Smooth muscle cell (in vitro differentiated cells): ENCODE data around the gene C10orf90. TPM values are rescaled to one million over a fixed set of nuclear protein-coding genes. Genes with fewer than 3 reads are reported as not detected.

Source experiments
- DNase-seq: peaks from one replicate; lab custom pipeline; 2025; ENCODE audit not compliant: unreplicated experiment; lab: John Stamatoyannopoulos, UW
- H2AFZ ChIP-seq: fragments of 200-600 bp; sonication (generic); 2 replicates; pipeline ENCODE4 v1.6.0; 2016; ENCODE audit warnings: antibody characterized with exemption, low read depth, mild to moderate bottlenecking
- H3F3A ChIP-seq: fragments of 200-600 bp; sonication (generic); 2 replicates; pipeline ENCODE4 v1.6.0; 2017; ENCODE audit warnings: antibody characterized with exemption, low read depth
- H3K27ac ChIP-seq: fragments of 200-600 bp; sonication (generic); 2 replicates; pipeline ENCODE4 v1.5.1; 2016; ENCODE audit warnings: low read depth, mild to moderate bottlenecking
- H3K27me3 ChIP-seq: fragments of 200-600 bp; sonication (generic); 2 replicates; pipeline ENCODE4 v1.6.1; 2016; ENCODE audit warnings: low read depth, mild to moderate bottlenecking
- H3K36me3 ChIP-seq: fragments of 200-600 bp; sonication (generic); 2 replicates; pipeline ENCODE4 v1.5.1; 2016; ENCODE audit warnings: low read depth
- H3K4me1 ChIP-seq: fragments of 200-600 bp; sonication (generic); 2 replicates; pipeline ENCODE4 v1.5.1; 2016; ENCODE audit warnings: low read depth
- H3K4me2 ChIP-seq: fragments of 200-600 bp; sonication (generic); 2 replicates; pipeline ENCODE4 v1.6.0; 2016; ENCODE audit warnings: mild to moderate bottlenecking
- H3K4me3 ChIP-seq: fragments of 200-600 bp; sonication (generic); 2 replicates; pipeline ENCODE4 v1.5.1; 2016; ENCODE audit warnings: mild to moderate bottlenecking
- H3K79me2 ChIP-seq: fragments of 200-600 bp; sonication (generic); 2 replicates; pipeline ENCODE4 v1.6.0; 2016; ENCODE audit warnings: low read depth, mild to moderate bottlenecking
- H3K9ac ChIP-seq: fragments of 200-600 bp; sonication (generic); 2 replicates; pipeline ENCODE4 v1.6.0; 2016; ENCODE audit warnings: low read depth
- H3K9me3 ChIP-seq: fragments of 200-600 bp; sonication (generic); replicated peaks from 2 replicates; pipeline ENCODE4 v1.5.1; 2016; ENCODE audit warnings: low read depth
- H4K20me1 ChIP-seq: fragments of 200-600 bp; sonication (generic); 2 replicates; pipeline ENCODE4 v1.6.0; 2016; ENCODE audit warnings: low read depth
- WGBS: methylation state at CpG from one replicate; pipeline ENCODE4 v1.1.7; 2016; ENCODE audit warnings: low lambda C conversion rate; 5-methylcytosine and 5-hydroxymethylcytosine counted together
- polyA plus RNA-seq: library from polyadenylated mRNA; unstranded; fragments of >200 nt; fragmentation: Nextera tagmentation; extraction: Ambion mirVana; gene quantifications from 2 replicates; pipeline ENCODE4 v1.2.1, GENCODE V29; 2016
- total RNA-seq: library from RNA; depleted of rRNA; stranded (reverse); fragments of >200 nt; gene quantifications from 2 replicates; pipeline ENCODE4 v1.2.3, GENCODE V29; 2014
- TF ChIP-seq, protein P1 (sequence below): fragments of 200-600 bp; sonication (generic); IDR thresholded peaks from 2 replicates; pipeline ENCODE4 v1.5.1; 2017; ENCODE audit warnings: borderline replicate concordance, mild to moderate bottlenecking, antibody characterized with exemption; ENCODE audit not compliant: insufficient read depth, poor library complexity, severe bottlenecking

C10orf90 gene
- total and polyA plus RNA-seq, 2 experiments from 2014 or later: 0.10 to 1.8 TPM

DNA sequence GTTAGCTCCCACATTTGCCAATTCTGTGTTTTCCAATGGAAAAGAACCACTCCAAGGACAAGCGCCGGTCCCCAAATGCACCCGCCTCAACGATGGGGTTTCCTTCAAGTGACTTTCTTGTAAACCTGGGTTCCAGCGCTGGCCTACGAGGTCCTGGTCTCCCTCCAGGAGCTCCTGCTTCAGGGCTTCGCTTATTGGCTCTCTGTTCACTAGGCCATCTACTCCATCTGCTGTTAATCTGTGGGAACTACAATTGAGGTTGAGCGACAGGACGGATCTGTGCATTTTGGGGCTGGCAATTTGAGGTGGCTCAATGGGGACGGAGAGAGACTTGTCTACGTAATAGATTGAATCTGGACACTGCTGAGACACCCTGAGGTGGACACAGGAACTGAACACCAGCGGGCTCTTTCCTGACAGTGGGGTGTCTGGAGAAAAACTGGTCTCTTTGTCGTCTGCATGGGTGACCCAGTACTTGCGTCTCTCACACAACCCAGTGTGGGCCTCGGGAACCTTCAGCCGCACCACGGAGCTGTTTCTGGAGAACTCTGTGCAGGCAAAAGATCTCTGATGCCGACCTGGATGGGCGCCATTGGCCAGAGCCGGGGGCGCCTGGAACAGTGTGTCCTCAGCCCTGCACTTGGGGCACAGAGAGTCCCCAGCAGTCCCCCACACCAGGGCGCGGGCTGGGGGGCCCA lies 166.3 kb downstream of the C10orf90 start:
- H3K4me3 ChIP-seq: no peak overlapping the region
- no peak overlapping the region for H3K27ac ChIP-seq
- no peaks in the 10 kb centered on the region for H3K4me1 ChIP-seq
- no peak for DNase-seq
- H3K9me3 ChIP-seq: no peaks in the 10 kb centered on the region
- H3K27me3 ChIP-seq: no peaks in the 10 kb centered on the region
- no peaks in the 10 kb centered on the region for H3K36me3 ChIP-seq
- H4K20me1 ChIP-seq: no peaks in the 10 kb centered on the region
- no peak overlapping the region for H3K9ac ChIP-seq
- TF ChIP-seq, protein P1, sequence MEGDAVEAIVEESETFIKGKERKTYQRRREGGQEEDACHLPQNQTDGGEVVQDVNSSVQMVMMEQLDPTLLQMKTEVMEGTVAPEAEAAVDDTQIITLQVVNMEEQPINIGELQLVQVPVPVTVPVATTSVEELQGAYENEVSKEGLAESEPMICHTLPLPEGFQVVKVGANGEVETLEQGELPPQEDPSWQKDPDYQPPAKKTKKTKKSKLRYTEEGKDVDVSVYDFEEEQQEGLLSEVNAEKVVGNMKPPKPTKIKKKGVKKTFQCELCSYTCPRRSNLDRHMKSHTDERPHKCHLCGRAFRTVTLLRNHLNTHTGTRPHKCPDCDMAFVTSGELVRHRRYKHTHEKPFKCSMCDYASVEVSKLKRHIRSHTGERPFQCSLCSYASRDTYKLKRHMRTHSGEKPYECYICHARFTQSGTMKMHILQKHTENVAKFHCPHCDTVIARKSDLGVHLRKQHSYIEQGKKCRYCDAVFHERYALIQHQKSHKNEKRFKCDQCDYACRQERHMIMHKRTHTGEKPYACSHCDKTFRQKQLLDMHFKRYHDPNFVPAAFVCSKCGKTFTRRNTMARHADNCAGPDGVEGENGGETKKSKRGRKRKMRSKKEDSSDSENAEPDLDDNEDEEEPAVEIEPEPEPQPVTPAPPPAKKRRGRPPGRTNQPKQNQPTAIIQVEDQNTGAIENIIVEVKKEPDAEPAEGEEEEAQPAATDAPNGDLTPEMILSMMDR: peak; percentile 79
- no peak overlapping the region for H2AFZ ChIP-seq
- no peaks in the 10 kb centered on the region for H3F3A ChIP-seq
- WGBS: 60% methylated on average over 23 of the region's 23 CpGs
- no peaks in the 10 kb centered on the region for H3K79me2 ChIP-seq
- no peak overlapping the region for H3K4me2 ChIP-seq

DNA sequence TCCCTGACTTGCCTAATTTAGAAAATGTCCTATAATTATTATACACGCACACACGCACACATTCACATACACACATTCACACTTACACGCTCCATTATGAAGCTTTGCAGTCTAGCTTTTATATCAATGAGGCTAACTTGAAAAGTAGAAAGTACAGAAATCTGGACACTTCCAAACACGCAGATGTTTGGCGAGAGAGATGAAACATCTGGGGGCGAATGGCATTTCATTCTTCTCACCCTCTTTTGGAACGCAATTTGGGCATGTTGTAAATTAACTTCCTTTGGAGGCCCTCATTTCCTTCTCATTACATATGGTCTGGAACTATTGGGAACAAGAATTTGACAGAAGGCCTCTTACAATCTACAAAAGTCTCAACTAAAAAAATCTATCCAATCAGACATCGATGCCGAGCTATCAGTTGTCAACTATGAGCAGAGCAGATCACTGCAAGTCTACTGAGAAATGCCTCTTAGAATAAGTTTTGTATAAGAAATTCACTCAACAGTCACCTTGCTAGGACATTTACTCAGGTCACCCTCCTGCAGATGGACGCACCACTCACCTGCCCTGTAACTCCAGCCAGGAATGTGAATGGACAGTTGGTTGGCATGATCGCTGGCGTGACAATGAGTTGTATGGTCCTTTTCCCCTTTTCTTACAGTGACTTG lies 167.0 kb downstream of the C10orf90 start:
- 94% methylated on average over 12 of the region's 12 CpGs for WGBS
- H3K4me2 ChIP-seq: no peak overlapping the region
- no peaks in the 10 kb centered on the region for H3K9me3 ChIP-seq
- H3K27me3 ChIP-seq: no peaks in the 10 kb centered on the region
- H3K79me2 ChIP-seq: no peaks in the 10 kb centered on the region
- H3K27ac ChIP-seq: no peak overlapping the region
- H2AFZ ChIP-seq: no peak overlapping the region
- TF ChIP-seq, protein P1: peak; percentile 4
- DNase-seq: no peak
- no peaks in the 10 kb centered on the region for H3K4me1 ChIP-seq
- H3K9ac ChIP-seq: no peak overlapping the region
- no peaks in the 10 kb centered on the region for H3F3A ChIP-seq
- H3K4me3 ChIP-seq: no peak overlapping the region
- no peaks in the 10 kb centered on the region for H3K36me3 ChIP-seq
- no peaks in the 10 kb centered on the region for H4K20me1 ChIP-seq

DNA sequence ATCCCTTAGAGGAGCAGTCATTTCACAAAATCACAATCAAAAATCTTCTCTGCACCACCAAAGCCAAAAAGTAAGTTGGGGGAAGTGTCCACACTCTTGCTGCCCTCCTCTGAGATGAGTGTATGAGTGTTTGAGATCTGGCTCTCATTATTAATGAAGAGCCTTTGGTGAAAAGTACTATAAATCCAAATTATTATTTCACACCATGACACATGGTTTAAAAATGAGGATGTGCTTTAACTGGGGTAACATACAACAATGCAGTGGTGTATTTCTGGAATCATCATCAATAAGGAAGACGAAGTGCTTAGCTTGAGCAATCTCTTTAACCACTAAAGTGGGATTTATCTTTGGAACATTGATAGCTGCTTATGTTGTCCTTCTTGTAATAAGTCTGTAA lies 168.1 kb downstream of the C10orf90 start:
- Histone ChIP-seq H3K79me2 (no peaks in the 10 kb centered on the region), H4K20me1 (no peaks in the 10 kb centered on the region), H3K4me2 (no peak overlapping the region), H3K9ac (no peak overlapping the region), H3K36me3 (no peaks in the 10 kb centered on the region), H3K4me1 (no peaks in the 10 kb centered on the region), H3K4me3 (no peak overlapping the region), H3K27ac (no peak overlapping the region), H3K27me3 (no peaks in the 10 kb centered on the region), H2AFZ (no peak overlapping the region), H3K9me3 (no peaks in the 10 kb centered on the region), H3F3A (no peaks in the 10 kb centered on the region)
- 32% methylated on average over 1 of the region's 1 CpG for WGBS
- no peak for DNase-seq
- TF ChIP-seq, protein P1: no peak
